ENCODE measurements around the gene DENND10.
"Not testable (repeated sequence)": the region's sequence is repeated elsewhere in the genome, so short reads cannot be mapped to it uniquely, and the experiment has no call there.

DENND10 gene

DNA sequence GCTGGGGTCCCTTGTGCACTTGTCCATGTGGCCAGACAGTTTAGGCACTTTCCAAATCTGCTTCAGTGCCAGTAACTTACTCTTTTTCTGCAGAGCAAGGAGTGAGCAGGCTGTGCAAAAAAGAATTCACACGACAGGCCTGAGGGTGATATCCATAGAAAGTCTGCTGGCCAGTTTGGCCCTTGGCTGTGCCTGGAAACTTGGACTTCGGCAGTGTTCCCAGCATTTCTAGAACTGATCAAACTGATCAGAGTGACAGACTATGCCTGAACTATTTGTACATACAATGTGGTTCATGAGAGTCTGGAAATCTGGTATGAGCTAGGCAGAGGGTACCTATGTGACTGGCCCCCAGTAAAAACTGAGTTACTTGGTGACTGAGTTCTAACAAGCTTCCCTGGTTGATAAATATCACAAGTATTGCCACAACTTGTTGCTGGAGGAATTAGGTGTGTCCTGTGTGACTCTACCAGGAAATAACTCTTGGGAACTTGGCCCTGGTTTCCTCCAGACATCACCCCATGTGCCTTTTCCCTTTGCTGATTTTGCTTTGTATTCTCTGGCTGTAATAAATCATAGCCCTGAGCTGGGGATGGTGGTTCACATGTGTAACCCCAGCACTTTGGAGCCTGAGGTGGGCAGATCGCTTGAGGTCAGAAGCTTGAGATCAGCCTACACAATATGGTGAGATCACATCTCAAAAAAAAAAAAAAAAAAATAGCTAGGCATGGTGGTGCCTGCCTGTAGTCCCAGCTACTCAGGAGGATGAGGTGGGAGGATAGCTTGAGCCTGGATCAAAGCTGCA is 3.3 kb upstream of the DENND10 start:
- DNase-seq = no peak

DNA sequence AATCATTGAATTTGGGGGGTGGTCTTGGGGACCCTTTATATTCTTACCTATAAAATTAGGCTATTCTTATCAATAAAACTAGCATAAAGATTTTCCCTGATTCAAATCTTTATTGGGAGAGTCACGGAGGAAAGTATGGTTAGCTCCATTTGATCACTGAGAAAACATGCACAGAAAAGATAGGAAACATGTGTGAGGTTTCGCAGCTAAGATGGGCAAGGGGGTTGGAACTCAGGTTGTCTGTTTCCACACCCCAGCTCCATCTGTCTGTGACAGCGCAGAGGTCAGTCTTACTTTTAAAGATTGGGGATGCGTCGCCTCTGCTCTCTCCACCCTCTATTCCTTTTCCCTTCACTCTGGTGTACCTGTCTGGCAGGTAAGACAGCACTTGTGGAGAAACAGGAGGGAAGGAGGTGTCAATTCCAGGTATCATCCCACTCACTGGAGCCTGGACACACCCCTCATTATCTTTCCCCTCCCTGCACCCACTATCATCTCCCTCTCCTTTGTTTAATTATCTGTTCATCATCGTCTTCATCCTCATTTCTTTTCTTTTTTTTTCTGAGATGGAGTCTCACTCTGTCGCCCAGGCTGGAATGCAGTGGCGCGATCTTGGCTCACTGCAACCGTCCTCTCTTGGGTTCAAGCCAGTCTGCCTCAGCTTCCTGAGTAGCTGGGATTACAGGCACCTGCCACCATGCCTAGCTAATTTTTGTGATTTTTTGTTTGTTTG is 2.4 kb upstream of the DENND10 start:
- no peak for DNase-seq

DNA sequence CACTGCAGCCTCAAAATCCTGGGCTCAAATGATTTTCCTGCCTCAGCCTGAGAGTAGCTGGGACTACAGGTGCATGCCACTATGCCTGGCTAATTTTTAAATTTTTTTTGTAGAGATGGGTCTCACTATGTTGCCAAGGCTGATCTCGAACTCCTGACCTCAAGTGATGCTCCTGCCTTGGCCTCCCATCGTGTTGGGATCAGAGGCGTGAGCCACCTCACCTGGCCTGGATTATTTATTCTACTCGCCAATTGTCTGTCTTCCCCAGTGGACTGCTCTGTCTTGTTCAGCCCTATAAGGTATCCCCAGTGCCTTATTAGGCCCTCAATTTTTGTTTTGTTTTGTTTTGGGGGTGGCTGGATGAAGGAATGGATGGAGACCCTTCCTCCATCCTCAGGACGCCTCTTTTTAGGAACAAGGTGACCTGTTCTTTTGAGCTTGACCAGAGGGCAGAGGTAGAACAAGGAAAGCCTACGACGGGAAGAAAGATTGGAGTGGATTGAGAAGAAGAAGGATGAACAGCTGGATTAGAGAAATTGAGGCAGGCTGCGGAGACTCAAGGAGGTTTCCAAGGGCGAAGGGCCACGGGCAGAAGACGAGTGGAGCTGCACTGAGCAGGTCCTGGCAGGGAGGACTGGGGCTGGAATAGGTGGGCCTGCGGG is 541 bp upstream of the DENND10 start:
- no peak for DNase-seq

DNA sequence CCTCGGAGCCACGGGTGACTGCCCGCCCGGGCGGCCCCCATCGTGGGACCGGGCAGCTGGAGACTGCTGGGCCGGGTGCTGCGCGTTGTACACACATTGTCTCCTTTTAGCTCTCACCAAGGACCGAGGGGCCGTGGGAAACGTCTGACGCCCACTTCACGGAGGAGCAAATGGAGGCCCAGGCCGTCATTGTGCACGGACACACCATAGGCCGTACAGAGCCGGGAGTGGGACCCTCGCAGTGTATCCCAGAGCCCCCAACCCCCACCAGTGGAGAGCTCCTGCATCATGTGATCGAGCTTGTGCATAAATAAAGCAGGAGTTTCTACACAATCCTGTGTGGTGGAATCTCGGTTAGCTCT is 722 bp downstream of the DENND10 start:
- DNase-seq = no peak

DNA sequence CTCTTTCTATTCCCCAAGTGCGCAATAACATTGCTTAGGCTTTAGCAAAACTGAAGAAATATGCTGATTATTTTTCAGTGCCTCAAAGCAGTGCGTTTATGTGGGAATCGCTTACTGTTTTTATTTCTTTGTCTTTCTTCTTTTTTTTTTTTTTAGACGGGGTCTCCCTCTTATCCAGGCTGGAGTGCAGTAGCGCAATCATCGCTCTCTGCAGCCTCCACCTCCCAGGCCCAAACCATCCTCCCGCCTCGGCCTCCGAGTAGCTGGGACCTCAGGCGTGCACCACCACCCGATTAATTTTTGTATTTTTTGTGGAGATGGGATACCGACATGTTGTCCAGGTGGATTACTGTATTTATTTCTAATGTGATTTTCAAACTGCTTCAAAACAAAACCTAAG is 1.2 kb downstream of the DENND10 start:
- DNase-seq = no peak

DNA sequence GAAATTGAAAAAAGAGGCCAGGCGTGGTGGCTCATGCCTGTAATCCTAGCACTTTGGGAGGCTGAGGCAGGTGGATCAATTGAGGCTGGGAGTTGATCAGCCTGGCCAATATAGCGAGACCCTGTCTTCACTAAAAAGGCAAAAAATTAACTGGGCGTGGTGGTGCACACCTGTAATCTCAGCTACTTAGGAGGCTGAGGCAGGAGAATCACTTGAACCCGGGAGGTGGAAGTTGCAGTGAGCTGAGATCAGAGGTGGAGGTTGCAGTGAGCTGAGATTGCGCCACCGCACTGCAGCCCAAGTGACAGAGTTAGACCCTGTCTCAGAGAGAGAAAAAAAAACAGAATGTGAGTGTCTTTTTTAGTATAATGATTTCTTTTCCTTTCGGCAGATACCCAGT is 2.0 kb downstream of the DENND10 start:
- DNase-seq = not testable (repeated sequence)

DNA sequence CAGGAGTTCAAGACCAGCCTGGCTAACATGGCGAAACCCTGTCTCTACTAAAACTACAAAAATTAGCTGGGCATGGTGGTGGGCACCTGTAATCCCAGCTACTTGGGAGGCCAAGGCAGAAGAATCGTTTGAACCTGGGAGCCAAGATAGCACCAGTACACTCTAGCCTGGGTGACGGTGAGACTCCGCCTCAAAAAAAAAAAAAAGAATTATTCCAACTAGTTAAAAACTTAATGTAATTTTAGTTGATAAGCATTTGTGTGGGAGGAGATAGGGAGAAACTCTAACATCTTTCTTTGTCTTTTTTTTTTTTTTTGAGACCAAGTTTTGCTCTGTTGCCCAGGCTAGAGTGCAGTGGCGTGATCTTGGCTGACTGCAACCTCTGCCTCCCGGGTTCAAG is 3.2 kb downstream of the DENND10 start:
- DNase-seq = not testable (repeated sequence)

DNA sequence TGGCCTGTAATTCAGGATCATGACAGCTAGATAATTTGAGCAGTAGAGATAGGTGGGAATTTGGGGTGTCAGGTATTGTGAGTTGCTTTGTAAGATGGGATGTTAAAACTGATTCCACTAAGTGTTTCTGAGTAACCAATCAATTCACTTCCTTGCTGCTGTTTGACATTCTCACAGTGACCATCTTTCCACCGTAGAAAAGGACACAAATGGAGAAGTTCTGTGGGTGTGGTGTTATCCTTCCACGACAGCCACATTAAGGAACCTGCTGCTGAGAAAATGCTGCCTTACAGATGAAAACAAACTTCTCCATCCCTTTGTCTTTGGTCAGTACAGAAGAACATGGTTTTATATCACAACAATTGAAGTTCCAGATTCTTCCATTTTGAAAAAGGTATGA is 3.9 kb downstream of the DENND10 start:
- not testable (repeated sequence) for DNase-seq

DNA sequence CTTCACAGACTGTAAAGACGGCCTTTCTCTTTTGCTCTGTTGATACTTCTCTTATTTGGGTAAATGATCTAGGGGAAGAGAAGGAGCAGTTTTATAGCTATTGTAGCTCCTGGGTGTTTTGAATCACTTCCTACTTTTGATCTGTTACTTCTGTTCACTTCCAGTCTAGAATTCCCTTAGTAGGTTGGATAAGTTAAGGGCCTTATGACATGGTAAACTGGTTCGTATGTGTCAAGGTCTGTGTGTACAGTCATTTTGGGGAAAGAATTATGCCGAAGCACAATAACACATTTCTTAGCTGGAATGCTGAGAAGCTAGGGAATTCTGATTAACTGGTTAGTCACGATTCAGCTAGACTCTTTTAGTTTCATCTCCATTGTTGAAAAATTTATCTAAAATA is 8.1 kb downstream of the DENND10 start:
- DNase-seq = no peak

DNA sequence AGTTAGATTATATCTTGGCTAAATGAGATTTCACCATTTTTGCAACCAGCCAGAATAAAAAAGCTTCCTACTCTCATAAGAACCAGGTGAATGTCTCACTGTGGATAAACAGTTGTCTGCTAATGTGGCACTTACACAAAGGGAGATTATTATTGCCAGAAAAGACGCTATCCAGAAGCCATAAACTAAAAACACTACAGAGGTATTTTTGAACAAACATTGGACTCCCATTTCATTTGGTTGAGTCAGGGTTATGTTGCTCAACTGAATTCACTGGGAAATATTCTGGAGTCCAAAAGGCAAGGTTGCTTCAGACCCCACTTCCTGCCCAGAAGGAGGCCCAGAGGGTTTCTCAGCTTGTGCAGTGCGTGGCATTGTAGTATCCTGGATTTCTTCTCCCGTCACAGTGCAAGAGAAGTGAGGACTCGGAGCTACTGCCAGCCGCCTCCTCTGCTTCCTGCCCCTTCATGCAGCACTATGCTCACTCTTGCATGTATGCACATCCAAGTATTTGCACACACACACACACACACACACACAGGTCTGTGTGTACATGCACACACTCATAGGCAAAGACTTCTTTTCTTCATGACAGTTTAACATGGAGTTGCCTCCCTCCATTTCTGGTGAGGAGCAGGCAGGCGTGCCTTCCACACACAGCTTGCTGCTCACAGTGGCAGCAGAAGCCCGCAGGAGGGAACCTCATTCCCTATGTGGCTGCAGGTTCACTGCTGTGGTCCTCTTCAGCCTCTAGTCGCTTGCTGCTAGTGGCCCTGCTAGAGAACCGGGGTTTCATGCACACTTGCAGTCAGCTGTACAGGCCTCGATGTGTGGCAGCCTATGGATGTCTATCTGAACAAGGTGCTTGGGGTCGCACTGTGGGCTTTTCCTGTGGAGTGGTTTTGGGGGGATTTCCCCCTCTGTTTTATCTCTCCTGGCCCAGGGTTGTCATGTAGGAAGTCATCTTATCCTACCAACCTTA is 10.1 kb downstream of the DENND10 start:
- DNase-seq = no peak

DNA sequence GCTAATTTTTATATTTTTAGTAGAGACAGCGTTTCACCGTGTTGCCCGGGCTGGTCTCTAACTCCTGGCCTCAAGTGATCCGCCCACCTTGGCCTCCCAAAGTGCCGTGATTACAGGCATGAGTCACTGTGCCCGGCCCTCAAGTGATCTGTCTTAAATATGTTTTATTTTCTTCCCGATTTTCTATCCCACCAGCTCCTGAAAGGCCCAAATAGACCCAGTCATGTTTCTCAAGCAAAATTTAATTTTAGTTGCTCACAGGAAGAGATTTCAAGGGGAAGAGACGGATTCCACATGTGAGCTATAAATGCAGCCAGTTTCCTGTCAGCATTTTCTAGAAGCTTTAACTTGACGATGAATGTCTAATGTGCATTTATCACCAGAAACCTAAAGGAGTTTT is 12.0 kb downstream of the DENND10 start:
- DNase-seq = no peak

DNA sequence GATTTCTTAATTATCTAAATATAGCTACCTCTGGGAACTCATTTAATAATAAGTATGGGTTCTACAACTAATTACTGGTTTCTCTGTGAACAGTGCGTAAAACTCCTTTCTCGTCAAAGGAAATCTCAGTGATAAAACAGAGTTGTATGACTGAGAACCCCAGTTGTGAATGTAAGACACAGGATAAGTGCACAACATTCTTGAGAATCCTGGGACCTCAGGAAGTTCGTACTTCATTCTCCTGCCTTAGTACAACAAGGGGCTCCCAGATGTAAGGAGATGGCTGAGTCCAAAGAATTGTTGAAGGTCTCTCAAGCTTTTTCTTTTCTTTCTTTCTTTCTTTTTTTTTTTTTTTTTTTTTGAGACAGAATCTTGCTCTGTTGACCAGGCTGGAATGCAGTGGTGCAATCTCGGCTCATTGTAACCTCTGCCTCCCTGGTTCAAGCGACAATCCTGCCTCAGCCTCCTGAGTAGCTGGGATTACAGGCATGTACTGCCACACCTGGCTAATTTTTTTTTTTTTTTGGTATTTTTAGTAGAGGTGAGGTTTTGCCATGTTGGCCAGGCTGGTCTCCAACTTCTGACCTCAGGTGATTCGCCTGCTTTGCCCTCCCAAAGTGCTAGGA is 12.5 kb downstream of the DENND10 start:
- no peak for DNase-seq

DNA sequence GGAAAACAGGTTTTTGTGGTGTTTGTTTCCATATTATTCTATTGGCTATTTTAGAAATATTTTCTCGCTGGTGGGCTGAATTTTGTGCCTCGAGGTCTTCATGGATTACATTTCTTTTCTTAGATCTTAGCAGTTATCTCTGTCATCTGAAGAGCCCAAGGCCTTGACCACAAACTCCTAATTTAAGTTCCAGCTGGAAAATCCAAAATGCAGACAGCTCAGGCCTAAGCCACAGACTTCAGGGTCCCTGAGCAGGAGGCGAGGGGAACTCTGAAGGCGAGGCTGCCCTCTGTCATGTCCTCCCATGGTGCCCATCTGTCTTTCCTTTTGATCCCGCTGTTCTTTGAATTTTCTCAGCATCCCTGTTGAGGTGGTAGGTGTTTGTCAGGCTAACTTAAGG is 14.3 kb downstream of the DENND10 start:
- no peak for DNase-seq

DNA sequence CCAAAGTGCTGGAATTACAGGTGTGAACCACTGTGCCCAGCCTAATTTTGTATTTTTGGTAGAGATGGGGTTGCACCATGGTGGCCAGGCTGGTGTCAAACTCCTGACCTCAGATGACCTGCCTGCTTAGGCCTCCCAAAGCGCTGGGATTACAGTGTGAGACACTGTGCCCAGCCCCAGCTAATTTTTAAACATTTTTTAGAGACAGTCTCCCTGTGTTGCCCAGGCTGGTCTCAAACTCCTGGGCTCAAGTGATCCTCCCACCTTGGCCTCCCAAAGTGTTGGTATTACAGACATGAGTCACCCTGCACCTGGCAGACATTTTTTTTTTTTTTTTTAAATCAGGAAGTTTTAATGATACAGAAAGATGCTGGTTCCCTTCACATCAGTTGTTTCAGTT is 15.5 kb downstream of the DENND10 start:
- DNase-seq = no peak

DNA sequence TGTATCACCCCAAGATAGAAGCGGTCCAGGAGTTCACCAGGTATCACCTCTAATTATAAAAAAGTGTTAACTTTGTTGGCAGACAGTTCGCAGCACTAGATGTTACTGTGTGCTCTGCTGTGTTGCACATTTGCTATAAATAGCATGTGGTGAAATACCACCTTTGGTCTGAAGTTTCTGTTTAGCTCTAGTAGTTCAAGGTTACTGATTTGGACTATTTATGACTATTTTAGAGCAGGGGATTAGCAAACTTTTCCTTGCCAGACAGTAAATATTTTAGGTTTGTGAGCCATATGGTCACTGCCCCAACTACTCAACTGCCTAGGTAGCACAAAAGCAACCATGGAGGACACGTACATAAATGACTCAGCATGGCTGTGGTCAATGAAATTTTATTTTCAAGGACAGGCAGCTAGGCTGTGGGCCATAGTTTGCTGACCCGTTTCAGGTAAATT is 16.5 kb downstream of the DENND10 start:
- no peak for DNase-seq

DNA sequence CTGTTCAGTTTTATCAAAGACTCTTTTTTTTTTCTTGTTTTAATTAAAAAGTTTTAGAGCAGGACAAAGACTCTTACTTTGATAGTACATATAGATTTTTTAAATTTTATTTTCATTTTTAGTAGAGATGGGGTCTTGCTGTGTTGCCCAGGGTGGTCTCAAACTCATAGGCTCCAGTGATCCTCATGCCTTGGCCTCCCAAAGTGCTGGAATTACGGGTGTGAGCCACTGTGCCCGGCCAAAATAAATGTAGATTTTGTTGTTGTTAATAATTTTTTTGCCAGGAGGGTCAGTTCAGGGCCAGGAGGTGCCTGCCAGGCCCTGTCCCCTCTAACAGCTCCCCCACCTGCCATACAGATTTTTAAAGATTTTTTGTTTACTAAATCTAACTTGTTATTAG is 17.0 kb downstream of the DENND10 start:
- DNase-seq = no peak

DNA sequence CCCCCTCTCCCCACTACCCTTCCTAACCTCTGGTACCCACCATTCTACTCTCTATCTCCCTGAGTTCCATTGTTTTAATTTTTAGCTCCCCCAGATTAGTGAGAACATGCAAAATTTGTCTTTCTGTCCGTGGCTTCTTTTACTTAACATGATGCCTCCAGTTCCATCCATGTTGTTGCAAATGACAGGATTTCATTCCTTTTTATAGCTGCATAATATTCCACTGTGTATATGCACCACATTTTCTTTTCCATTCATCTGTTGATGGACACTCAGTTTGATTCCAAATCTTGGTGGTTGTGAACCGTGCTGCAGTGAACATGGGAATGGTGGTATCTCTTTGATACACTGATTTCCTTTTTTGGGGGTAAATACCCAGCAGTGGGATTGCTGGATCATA is 22.0 kb downstream of the DENND10 start:
- no peak for DNase-seq

DNA sequence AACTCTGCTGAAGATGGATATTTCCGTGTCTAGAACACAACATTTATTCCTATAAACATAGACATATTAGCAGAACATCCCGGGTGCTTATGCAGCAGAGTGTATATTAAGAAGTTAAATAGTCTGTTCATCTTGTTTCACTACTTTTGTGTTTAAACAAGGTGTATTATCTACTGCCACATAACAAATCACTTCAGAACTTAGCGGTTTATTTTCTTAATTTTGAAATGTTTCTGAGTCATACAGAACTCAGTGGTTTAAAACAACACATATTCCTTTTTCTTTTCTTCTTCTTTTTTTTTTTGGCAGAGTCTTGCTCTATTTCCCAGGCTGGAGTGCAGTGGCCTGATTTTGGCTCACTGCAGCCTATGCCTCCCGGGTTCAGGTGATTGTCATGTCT is 25.8 kb downstream of the DENND10 start:
- no peak for DNase-seq

DNA sequence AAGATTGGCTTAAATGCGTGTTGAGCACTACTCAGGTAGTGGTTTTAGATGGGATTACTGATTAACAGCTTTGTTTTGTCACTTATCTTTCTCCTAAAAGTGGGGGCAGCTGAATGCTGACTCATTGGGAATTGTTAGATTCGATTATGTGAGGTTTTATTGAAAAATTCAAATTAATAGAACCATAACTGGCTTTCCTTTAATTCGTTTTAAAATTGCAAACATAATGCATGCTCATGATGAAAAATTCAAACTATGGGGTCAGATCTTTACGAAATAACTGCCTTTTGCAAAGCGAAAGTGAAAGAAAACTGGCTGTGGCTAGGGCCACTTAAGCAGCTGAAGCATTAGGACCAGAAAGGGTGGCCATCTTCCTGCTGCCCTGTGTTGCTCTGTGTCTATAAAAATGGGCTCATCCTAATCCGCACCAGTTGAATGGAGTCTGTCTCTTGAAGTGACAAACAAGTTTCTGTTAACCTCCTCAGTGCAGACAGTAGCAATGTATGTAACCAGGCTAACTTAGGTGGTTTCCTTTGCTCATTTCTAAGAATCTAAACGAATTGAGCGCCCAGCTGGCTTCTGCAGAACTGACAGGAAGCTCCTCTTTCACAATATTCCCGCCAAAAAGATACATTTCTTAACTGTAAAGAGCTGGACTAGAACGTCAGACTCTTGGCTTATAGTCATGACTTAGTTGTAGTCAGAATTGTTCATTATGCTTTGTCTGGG is 27.8 kb downstream of the DENND10 start:
- DNase-seq = peak in 3 of 4 experiments; percentile 5 to 12 (median 11)

DNA sequence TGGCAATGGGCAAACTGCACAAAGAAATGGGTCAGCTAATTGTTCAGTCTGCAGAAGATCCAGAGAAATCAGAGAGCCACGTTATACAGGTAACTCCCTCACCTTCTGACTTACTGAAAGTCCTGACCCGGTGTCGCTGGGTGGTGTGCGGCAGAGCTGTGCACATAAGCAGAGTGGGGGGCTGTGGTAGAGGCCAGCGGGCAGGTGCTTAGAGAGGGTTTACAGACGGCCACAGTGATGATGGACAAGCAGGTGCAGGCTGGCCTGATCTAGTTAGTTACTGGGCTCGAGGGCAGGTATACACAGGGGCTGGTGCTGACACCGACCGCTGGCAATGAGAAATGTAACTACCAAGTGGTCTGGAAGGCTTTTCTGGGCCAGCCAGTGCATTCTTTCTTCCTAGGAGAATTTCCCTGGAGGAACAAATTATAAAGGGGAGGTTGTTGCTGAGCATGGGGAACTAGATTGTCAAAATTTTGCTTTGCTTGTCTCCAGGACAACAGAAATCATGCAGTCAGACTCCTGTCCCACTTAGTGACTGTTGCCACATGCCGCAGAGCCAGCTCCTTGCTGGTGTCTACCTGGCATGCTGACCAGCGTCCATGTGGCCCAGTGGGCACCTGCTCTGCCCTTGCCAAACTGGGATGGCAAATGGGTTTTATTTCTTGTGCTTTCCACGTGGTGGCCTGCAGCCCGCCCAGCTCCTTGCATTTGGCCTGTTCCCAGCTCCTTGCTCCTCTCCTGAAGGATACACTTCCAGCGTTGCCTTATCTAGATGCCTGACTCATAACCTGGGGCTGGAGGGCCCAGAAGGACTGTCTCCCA is 28.8 kb downstream of the DENND10 start:
- DNase-seq = no peak

DNA sequence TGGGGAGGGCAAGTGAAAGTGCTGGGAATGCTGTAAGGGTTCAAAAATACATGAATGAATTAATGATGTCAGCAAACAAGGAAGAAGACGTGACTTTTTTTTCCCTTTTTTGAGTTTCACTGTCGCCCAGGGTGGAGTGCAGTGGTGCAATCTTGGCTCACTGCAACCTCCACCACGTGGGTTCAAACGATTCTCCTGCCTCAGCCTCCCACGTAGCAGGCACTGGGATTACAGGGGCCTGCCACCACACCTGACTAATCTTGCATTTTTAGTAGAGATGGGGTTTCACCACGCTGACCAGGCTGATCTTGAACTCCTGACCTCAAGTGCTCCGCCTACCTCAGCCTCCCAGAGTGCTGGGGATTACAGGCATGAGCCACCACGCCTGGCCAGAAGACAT is 30.0 kb downstream of the DENND10 start:
- DNase-seq = no peak

Data from activated CD4-positive, CD25-positive, alpha-beta regulatory T cell (primary cell).